Gastroesophageal sphincter (tissue), 3 donors: ENCODE results near the gene HOPX.
"Not testable (repeated sequence)": the region's sequence is repeated elsewhere in the genome, so short reads cannot be mapped to it uniquely, and the experiment has no call there.

Experiments
- EP300 ChIP-seq: sonication (generic); formaldehyde crosslinking; IDR thresholded peaks from one replicate; pipeline ENCODE4 v1.6.1; 2017; ENCODE audit warnings: antibody characterized with exemption, mild to moderate bottlenecking
- POLR2A ChIP-seq, 2 donors: fragments of 450-650 bp; IDR thresholded peaks; one replicate each; pipeline ENCODE4 v1.6.1; 2017; ENCODE audit warnings: antibody characterized with exemption in 2 of 2, mild to moderate bottlenecking in 2 of 2, moderate library complexity in 1 of 2
- POLR2AphosphoS5 ChIP-seq: sonication (generic); formaldehyde crosslinking; IDR thresholded peaks from one replicate; pipeline ENCODE4 v1.6.1; 2017; ENCODE audit warnings: antibody characterized with exemption
- TF ChIP-seq, protein P1 (sequence below), 4 experiments: fragments of 200-600 bp in 2 of 4; fragments of 450-650 bp in 2 of 4; sonication (generic) in 1 of 4; IDR thresholded peaks; one replicate each; pipeline ENCODE4 v1.5.1; 2017 to 2019; ENCODE audit warnings: antibody characterized with exemption in 4 of 4, mild to moderate bottlenecking in 2 of 4, moderate library complexity in 2 of 4

GRCh38 chr4:56610170-56610569, 70.9 kb downstream of the HOPX start:
- TF ChIP-seq, protein P1, sequence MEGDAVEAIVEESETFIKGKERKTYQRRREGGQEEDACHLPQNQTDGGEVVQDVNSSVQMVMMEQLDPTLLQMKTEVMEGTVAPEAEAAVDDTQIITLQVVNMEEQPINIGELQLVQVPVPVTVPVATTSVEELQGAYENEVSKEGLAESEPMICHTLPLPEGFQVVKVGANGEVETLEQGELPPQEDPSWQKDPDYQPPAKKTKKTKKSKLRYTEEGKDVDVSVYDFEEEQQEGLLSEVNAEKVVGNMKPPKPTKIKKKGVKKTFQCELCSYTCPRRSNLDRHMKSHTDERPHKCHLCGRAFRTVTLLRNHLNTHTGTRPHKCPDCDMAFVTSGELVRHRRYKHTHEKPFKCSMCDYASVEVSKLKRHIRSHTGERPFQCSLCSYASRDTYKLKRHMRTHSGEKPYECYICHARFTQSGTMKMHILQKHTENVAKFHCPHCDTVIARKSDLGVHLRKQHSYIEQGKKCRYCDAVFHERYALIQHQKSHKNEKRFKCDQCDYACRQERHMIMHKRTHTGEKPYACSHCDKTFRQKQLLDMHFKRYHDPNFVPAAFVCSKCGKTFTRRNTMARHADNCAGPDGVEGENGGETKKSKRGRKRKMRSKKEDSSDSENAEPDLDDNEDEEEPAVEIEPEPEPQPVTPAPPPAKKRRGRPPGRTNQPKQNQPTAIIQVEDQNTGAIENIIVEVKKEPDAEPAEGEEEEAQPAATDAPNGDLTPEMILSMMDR (IDR thresholded peaks at IDR 0.05): not testable (repeated sequence)
- TF ChIP-seq POLR2A (IDR thresholded peaks at IDR 0.05); POLR2AphosphoS5; EP300: not testable (repeated sequence)
